GM20000 (cell line): ENCODE data around the gene STARD13.

Experiments used
- DNase-seq: peaks from one replicate; pipeline ENCODE4 v3.0.0; 2012; ENCODE audit warnings: low spot score
- CTCF ChIP-seq: IDR thresholded peaks from 2 replicates; pipeline ENCODE4 v1.5.1; 2012; ENCODE audit warnings: mild to moderate bottlenecking, control low read depth; ENCODE audit errors: extremely low read depth, missing control alignments

The STARD13 gene

DNA sequence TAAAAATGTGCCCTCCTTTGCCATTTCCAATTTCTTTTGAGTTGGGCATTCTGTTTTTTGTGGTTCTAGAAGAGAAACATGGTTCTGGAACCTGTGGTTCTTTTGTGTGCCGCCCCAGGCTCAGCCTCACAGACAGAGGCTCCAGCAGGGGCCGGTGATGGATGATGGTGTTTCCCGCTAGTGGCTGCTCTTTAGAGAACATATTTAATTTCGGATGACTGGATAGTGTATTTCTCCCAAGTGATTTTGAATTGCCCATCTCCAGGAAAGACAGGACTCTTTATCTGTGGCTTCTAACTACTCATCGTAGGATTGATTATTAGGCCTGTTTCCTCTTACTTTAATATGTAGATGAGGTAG, 194.2 kb downstream of the STARD13 start:
- TF ChIP-seq CTCF, result no peak
- DNase-seq, result no peak

DNA sequence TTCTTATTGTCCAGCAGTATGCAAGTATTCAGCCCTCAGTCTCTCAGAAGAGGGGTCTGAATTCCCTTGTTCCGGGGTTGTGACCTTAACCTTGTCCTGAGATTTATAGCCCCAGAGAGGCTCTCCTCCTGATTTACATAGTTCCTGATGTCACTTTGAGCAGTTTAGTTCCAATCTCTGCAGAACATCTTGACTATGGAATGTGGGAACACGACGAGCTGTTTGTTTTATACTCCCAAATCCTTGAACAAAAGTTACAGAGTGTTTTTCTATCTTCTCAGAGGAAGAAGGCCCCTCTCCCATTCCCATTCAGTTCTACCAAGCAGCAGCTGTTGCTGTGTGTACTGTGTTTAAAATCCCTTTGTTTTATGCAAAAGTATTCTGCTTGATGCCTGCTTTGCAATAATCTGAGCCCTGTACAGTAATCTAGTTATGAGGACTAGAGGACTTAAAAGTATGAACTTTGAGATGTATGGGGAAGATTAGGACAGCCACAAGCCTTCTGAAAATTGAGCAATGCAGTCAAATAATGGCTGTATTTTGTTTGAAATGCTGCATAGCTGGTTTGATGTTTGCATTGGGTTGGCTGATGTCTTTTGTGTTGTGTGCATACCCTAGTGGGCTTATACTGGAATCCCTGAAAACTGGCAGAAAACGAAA, 194.7 kb downstream of the STARD13 start:
- DNase-seq, result no peak
- no peak for TF ChIP-seq CTCF

GRCh38 chr13:33089311-33089710, 196.2 kb downstream of the STARD13 start:
- no peak for TF ChIP-seq CTCF
- no peak for DNase-seq

- DNase-seq, result no peak
- no peak for TF ChIP-seq CTCF
Measured at GRCh38 chr13:33087790-33088189, 197.8 kb downstream of the STARD13 start.

GRCh38 chr13:33087091-33087490, 198.5 kb downstream of the STARD13 start:
- no peak for TF ChIP-seq CTCF
- no peak for DNase-seq

- DNase-seq, result no peak
- TF ChIP-seq CTCF, result no peak
Measured at GRCh38 chr13:33083054-33083453, 202.5 kb downstream of the STARD13 start.

GRCh38 chr13:33081666-33082065, 203.9 kb downstream of the STARD13 start:
- DNase-seq, result no peak
- no peak for TF ChIP-seq CTCF
